OCI-LY3 (cell line): ENCODE data around the gene UNC5A.

Experiments used
- H2AFZ ChIP-seq: fragments of 200-600, 300-600 bp; shearing (Covaris generic); 2 replicates; pipeline ENCODE4 v1.6.0; 2014; ENCODE audit warnings: antibody characterized with exemption, low read depth, low read length
- H3K27ac ChIP-seq: fragments of 200-600, 300-600 bp; sonication (generic); 2 replicates; pipeline ENCODE4 v1.5.1; 2014; ENCODE audit warnings: mild to moderate bottlenecking, low read length, moderate library complexity, mixed read lengths
- H3K27me3 ChIP-seq: fragments of 200-600, 300-600 bp; sonication (generic); 2 replicates; pipeline ENCODE4 v1.6.1; 2014; ENCODE audit warnings: low read depth, low read length, mixed read lengths
- H3K36me3 ChIP-seq: fragments of 200-600, 300-600 bp; sonication (generic); replicated peaks from 2 replicates; pipeline ENCODE3; 2014; ENCODE audit warnings: low read depth, low read length, mixed read lengths
- H3K4me1 ChIP-seq: fragments of 300-600, 200-600 bp; sonication (generic); 2 replicates; pipeline ENCODE4 v1.6.1; 2014; ENCODE audit warnings: low read length, mixed read lengths
- H3K4me2 ChIP-seq: fragments of 200-600, 300-600 bp; sonication (generic); 2 replicates; pipeline ENCODE4 v1.6.1; 2014; ENCODE audit warnings: low read length, mixed read lengths
- H3K4me3 ChIP-seq: fragments of 300-600, 200-600 bp; sonication (generic); 2 replicates; pipeline ENCODE4 v1.5.1; 2014; ENCODE audit warnings: antibody characterized with exemption, mild to moderate bottlenecking, low read length, moderate library complexity
- H3K79me2 ChIP-seq: fragments of 300-600, 200-600 bp; shearing (Covaris generic); 2 replicates; pipeline ENCODE4 v1.6.1; 2014; ENCODE audit warnings: mild to moderate bottlenecking, low read length, mixed read lengths
- H3K9ac ChIP-seq: fragments of 300-600, 200-600 bp; shearing (Covaris generic); 2 replicates; pipeline ENCODE4 v1.6.0; 2014; ENCODE audit warnings: mild to moderate bottlenecking, low read length, moderate library complexity
- H3K9me3 ChIP-seq: fragments of 200-600, 300-600 bp; shearing (Covaris generic); 2 replicates; pipeline ENCODE4 v1.6.1; 2014; ENCODE audit warnings: low read length, mixed read lengths; ENCODE audit not compliant: insufficient read depth
- H4K20me1 ChIP-seq: fragments of 200-600, 300-600 bp; sonication (generic); 2 replicates; pipeline ENCODE4 v1.6.1; 2016; ENCODE audit warnings: low read length, mixed read lengths; ENCODE audit not compliant: insufficient read depth
- EZH2phosphoT487 ChIP-seq: fragments of 200-600 bp; shearing (Covaris generic); IDR thresholded peaks from 2 replicates; pipeline ENCODE4 v1.6.1; 2018; ENCODE audit warnings: antibody characterized with exemption, mixed run types, low read depth
- TF ChIP-seq, protein P1 (sequence below): fragments of 200-600, 300-600 bp; sonication (generic); IDR thresholded peaks from 2 replicates; pipeline ENCODE4 v1.5.1; 2014; ENCODE audit warnings: antibody characterized with exemption, low read length, low read depth

The UNC5A gene

DNA sequence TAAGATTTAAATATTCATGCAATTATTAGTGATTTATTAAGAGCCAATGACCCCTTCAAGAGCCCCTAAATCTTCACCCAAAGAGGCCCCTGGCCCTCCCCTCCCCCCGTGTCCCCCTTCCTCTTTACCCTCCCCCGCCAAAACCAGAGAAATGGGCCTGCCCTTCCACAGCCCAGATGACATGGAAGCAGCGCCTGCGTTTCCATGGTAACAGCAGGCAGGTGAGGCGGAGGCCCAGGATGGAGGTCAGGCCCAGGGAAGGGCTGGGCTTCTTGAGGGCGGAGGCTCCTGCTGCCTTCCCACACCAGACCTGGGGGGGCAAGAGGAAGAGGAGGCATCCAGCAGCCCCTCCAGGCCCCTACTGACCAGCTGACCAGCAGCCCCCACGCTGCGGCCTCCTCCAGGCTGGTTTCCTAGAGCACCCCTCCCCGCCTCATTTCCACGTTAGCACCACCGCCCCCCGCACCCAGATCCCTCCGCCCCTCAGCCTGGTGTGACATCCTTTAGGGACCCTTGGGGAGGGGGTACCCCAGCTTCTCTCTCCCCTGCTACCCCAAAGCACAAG is 37.4 kb downstream of the UNC5A start:
- Histone ChIP-seq H3K27me3 (no peaks in the 10 kb centered on the region), H4K20me1 (no peaks in the 10 kb centered on the region), H3K4me2 (no peak overlapping the region), H3K4me3 (no peak overlapping the region), H3K9ac (no peak overlapping the region), H3K27ac (no peak overlapping the region), H2AFZ (no peak overlapping the region), H3K79me2 (no peaks in the 10 kb centered on the region), H3K36me3 (no peaks in the 10 kb centered on the region), H3K4me1 (no peaks in the 10 kb centered on the region), H3K9me3 (no peaks in the 10 kb centered on the region)
- TF ChIP-seq, protein P1, sequence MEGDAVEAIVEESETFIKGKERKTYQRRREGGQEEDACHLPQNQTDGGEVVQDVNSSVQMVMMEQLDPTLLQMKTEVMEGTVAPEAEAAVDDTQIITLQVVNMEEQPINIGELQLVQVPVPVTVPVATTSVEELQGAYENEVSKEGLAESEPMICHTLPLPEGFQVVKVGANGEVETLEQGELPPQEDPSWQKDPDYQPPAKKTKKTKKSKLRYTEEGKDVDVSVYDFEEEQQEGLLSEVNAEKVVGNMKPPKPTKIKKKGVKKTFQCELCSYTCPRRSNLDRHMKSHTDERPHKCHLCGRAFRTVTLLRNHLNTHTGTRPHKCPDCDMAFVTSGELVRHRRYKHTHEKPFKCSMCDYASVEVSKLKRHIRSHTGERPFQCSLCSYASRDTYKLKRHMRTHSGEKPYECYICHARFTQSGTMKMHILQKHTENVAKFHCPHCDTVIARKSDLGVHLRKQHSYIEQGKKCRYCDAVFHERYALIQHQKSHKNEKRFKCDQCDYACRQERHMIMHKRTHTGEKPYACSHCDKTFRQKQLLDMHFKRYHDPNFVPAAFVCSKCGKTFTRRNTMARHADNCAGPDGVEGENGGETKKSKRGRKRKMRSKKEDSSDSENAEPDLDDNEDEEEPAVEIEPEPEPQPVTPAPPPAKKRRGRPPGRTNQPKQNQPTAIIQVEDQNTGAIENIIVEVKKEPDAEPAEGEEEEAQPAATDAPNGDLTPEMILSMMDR: no peak
- TF ChIP-seq EZH2phosphoT487: no peak

DNA sequence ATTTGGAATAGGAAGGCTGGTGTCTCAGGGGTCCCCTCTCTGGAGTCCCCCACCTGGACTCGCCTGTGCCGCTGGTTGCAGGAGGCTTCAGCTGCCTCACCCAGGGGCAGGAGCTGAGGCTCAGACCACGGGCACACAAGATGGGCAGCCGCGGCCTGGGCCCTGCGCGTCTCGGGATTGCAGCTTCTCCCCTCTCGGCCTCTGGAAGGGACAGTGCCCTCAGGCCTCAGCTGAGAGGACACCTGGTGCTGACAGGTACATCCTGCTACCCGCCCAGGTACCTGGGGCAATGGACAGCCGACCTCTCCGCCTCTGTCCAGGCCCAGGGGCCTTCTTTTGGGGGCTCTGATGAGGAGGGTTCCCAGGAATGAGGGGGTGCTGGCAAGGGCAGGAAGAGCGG is 38.3 kb downstream of the UNC5A start:
- Histone ChIP-seq H3K9ac (no peak overlapping the region), H4K20me1 (no peaks in the 10 kb centered on the region), H3K4me3 (no peak overlapping the region), H3K4me1 (no peaks in the 10 kb centered on the region), H3K36me3 (no peaks in the 10 kb centered on the region), H3K9me3 (no peaks in the 10 kb centered on the region), H3K4me2 (no peak overlapping the region), H3K27me3 (no peaks in the 10 kb centered on the region), H3K79me2 (no peaks in the 10 kb centered on the region), H3K27ac (no peak overlapping the region), H2AFZ (no peak overlapping the region)
- no peak for TF ChIP-seq EZH2phosphoT487
- TF ChIP-seq, protein P1: no peak

GRCh38 chr5:176849611-176850227 is 39.4 kb downstream of the UNC5A start:
- Histone ChIP-seq H3K9ac (no peak overlapping the region), H3K27ac (no peak overlapping the region), H3K4me3 (no peak overlapping the region), H3K4me1 (no peaks in the 10 kb centered on the region), H4K20me1 (no peaks in the 10 kb centered on the region), H3K9me3 (no peaks in the 10 kb centered on the region), H3K36me3 (no peaks in the 10 kb centered on the region), H3K79me2 (no peaks in the 10 kb centered on the region), H2AFZ (no peak overlapping the region), H3K27me3 (no peaks in the 10 kb centered on the region), H3K4me2 (no peak overlapping the region)
- no peak for TF ChIP-seq EZH2phosphoT487
- TF ChIP-seq, protein P1: no peak

DNA sequence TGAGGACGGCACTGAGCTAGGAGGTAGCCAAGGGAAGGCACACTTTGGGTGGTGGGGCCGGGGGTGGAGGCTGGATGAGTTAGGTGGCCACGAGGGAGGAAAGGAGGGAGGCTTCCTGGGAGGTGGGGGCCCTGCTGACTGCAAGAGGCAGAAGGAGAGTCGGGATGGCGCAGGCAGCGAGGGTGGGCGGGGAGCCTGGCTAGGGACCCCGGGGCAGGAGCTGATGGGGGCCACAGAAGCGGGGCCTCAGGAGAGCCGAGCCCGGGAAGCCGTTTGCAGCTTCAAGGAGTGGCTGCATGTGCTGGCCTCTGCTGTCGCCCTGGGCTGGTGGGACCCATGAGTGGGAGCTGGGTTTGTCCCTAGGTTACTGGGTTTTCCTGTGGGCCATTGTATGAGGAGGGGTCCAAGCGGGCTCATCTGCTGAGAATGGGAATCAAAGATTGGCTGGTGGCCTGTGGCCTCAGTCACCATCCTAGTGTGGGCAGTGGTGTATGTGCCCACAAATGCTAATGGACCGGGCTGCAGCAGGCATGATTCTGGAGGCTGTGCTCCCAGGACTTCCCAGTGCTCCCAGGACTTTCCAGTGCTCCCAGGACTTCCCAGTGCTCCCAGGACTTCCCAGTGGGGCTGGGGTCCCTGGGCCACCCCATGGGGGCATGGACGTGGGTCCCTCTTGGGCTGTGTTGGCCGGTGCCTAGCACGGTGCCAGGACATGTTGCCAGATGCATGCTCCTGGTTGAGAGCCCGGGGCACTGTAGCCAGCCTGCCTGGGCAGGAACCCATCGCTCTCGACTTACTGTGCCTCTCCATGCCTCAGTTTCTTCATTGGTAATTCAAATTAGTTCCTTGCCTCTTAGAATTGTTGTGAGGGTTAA is 40.2 kb downstream of the UNC5A start:
- Histone ChIP-seq H3K4me3 (no peak overlapping the region), H2AFZ (no peak overlapping the region), H3K79me2 (no peaks in the 10 kb centered on the region), H3K27ac (no peak overlapping the region), H3K4me1 (no peaks in the 10 kb centered on the region), H3K4me2 (no peak overlapping the region), H3K9me3 (no peaks in the 10 kb centered on the region), H3K9ac (no peak overlapping the region), H4K20me1 (no peaks in the 10 kb centered on the region), H3K27me3 (no peaks in the 10 kb centered on the region), H3K36me3 (no peaks in the 10 kb centered on the region)
- TF ChIP-seq, protein P1: no peak
- TF ChIP-seq EZH2phosphoT487: no peak
